Breast epithelium (tissue), 4 donors: Measurements from ENCODE around the gene UBAC2. TPM values are rescaled to one million over a fixed set of nuclear protein-coding genes. Genes with fewer than 3 reads are reported as not detected.
A peak's percentile ranks its signal among the peaks of the same experiment; 100 is the strongest.

Source experiments
- DNase-seq, 2 donors: peaks; one replicate each; pipeline ENCODE4 v3.0.0-alpha.2; 2019; ENCODE audit warnings: low spot score in 2 of 2
- H3K27ac ChIP-seq, 2 donors: fragments of 200-600 bp; sonication (generic) in 1 of 2; one replicate each; pipeline ENCODE4 v1.5.1; 2016 to 2019; ENCODE audit warnings: mild to moderate bottlenecking in 1 of 2
- H3K27me3 ChIP-seq, 2 donors: fragments of 200-600 bp; sonication (generic) in 1 of 2; one replicate each; pipeline versions ENCODE4 v1.5.1 to v1.6.0; 2017 to 2019; ENCODE audit warnings: control low read depth in 1 of 2, mild to moderate bottlenecking in 1 of 2
- H3K36me3 ChIP-seq: fragments of 200-600 bp; one replicate; pipeline ENCODE4 v1.5.1; 2019
- H3K4me1 ChIP-seq, 2 donors: fragments of 200-600 bp; sonication (generic); one replicate each; pipeline ENCODE4 v1.5.1; 2016 to 2019; ENCODE audit warnings: control low read depth in 1 of 2
- H3K4me3 ChIP-seq, 3 donors: fragments of 200-600 bp; sonication (generic); 1 replicate in 2 of 3; 2 replicates in 1 of 3; pipeline ENCODE4 v1.5.1; 2016 to 2019; ENCODE audit warnings: mild to moderate bottlenecking in 3 of 3, moderate library complexity in 2 of 3
- H3K9me3 ChIP-seq, 2 donors: fragments of 200-600 bp; sonication (generic) in 1 of 2; one replicate each; pipeline ENCODE4 v1.5.1; 2016 to 2019; ENCODE audit warnings: control low read depth in 1 of 2
- CTCF ChIP-seq, 3 donors: fragments of 450-650 bp; IDR thresholded peaks; one replicate each; pipeline ENCODE4 v1.5.1; 2016 to 2017; ENCODE audit warnings: antibody characterized with exemption in 3 of 3, mild to moderate bottlenecking in 3 of 3, moderate library complexity in 3 of 3
- POLR2A ChIP-seq: fragments of 450-650 bp; IDR thresholded peaks from one replicate; pipeline ENCODE4 v1.6.1; 2016; ENCODE audit warnings: antibody characterized with exemption, mild to moderate bottlenecking, moderate library complexity
- POLR2AphosphoS5 ChIP-seq, 3 donors: sonication (generic); formaldehyde crosslinking; IDR thresholded peaks; one replicate each; pipeline ENCODE4 v1.6.1; 2017; ENCODE audit warnings: antibody characterized with exemption in 3 of 3
- intact Hi-C: fragments of 100-400 bp; cut with DNase I; formaldehyde crosslinking; loops from one replicate; pipeline ENCODE4 v1.15.1; 2023; ENCODE audit warnings: low total_unique reads
- total RNA-seq, 3 donors: library from RNA; depleted of rRNA; stranded (reverse); fragments of >200 nt; gene quantifications; one replicate each; pipeline ENCODE4 v1.1.0, GENCODE V29; 2016

UBAC2 gene
- total RNA-seq, 3 donors from 2014 or later, result 64.6 to 72.8 (median 65.1) TPM

GRCh38 chr13:99432609-99433542 is 232.2 kb downstream of the UBAC2 start:
- Histone ChIP-seq H3K36me3 (no peaks in the 10 kb centered on the region), H3K27ac (peak overlapping the region in 1 of 2 donors; percentile 32), H3K4me1 (no peaks in the 10 kb centered on the region), H3K4me3 (peak overlapping the region in 2 of 3 donors; percentile 26 to 57), H3K27me3 (no peaks in the 10 kb centered on the region), H3K9me3 (no peaks in the 10 kb centered on the region)
- TF ChIP-seq CTCF (IDR thresholded peaks at IDR 0.05) (no peak), POLR2AphosphoS5 (IDR thresholded peaks at IDR 0.05) (peak in 1 of 3 donors; percentile 43), POLR2A (no peak)
- intact Hi-C loops, result loop anchor here (10.0 kb wide), 1 partner anchor 258 kb away; no protein-coding TSS in a partner anchor
- peak in 1 of 2 donors; percentile 38 for DNase-seq

- no peak overlapping the region for H3K4me3 ChIP-seq
- no peaks in the 10 kb centered on the region for H3K36me3 ChIP-seq
- no peak for DNase-seq
- H3K4me1 ChIP-seq, result no peaks in the 10 kb centered on the region
- no peak overlapping the region for H3K27ac ChIP-seq
- intact Hi-C loops, result loop anchor here (10.0 kb wide), 1 partner anchor 259 kb away; no protein-coding TSS in a partner anchor
- no peaks in the 10 kb centered on the region for H3K27me3 ChIP-seq
- TF ChIP-seq POLR2AphosphoS5 (IDR thresholded peaks at IDR 0.05), result no peak
- TF ChIP-seq CTCF (IDR thresholded peaks at IDR 0.05), result no peak
- no peak for TF ChIP-seq POLR2A
- H3K9me3 ChIP-seq, result no peaks in the 10 kb centered on the region
Measured at GRCh38 chr13:99433543-99434075, 233.0 kb downstream of the UBAC2 start.

- intact Hi-C loops, result loop anchor here (10.0 kb wide), 1 partner anchor 260 kb away; no protein-coding TSS in a partner anchor
- no peaks in the 10 kb centered on the region for H3K9me3 ChIP-seq
- H3K36me3 ChIP-seq, result no peaks in the 10 kb centered on the region
- no peak overlapping the region for H3K27ac ChIP-seq
- no peak for DNase-seq
- no peak for TF ChIP-seq POLR2A
- no peak for TF ChIP-seq POLR2AphosphoS5 (IDR thresholded peaks at IDR 0.05)
- H3K27me3 ChIP-seq, result no peaks in the 10 kb centered on the region
- H3K4me3 ChIP-seq, result no peak overlapping the region
- H3K4me1 ChIP-seq, result no peaks in the 10 kb centered on the region
Measured at GRCh38 chr13:99434258-99434788, 233.7 kb downstream of the UBAC2 start.

GRCh38 chr13:99435116-99435515 is 234.5 kb downstream of the UBAC2 start:
- Histone ChIP-seq H3K4me1 (no peaks in the 10 kb centered on the region), H3K9me3 (no peaks in the 10 kb centered on the region), H3K27me3 (no peaks in the 10 kb centered on the region), H3K27ac (no peak overlapping the region), H3K36me3 (no peaks in the 10 kb centered on the region), H3K4me3 (no peak overlapping the region)
- no peak for TF ChIP-seq POLR2A
- TF ChIP-seq POLR2AphosphoS5 (IDR thresholded peaks at IDR 0.05), result no peak
- no peak for TF ChIP-seq CTCF (IDR thresholded peaks at IDR 0.05)
- no peak for DNase-seq
- intact Hi-C loops, result loop anchor here (10.0 kb wide), 1 partner anchor 260 kb away; no protein-coding TSS in a partner anchor

GRCh38 chr13:99435998-99436397 is 235.3 kb downstream of the UBAC2 start:
- H3K9me3 ChIP-seq, result no peaks in the 10 kb centered on the region
- H3K4me1 ChIP-seq, result no peaks in the 10 kb centered on the region
- DNase-seq, result no peak
- no peaks in the 10 kb centered on the region for H3K36me3 ChIP-seq
- no peak overlapping the region for H3K4me3 ChIP-seq
- no peaks in the 10 kb centered on the region for H3K27me3 ChIP-seq
- no peak overlapping the region for H3K27ac ChIP-seq
- intact Hi-C loops, result loop anchor here (10.0 kb wide), 1 partner anchor 261 kb away; no protein-coding TSS in a partner anchor
- TF ChIP-seq POLR2AphosphoS5 (IDR thresholded peaks at IDR 0.05) (no peak), CTCF (IDR thresholded peaks at IDR 0.05) (no peak), POLR2A (no peak)

Other genes with a start within 250 kb of the UBAC2 start
- gene DOCK9, start 222.8 kb upstream of the UBAC2 start, total RNA-seq, result 100 to 1,000 TPM in 1 of 3 donors, 10 to 100 TPM in 2; 85.5 to 155 (median 92.2) TPM
- gene GPR18, start 57.5 kb downstream of the UBAC2 start, total RNA-seq, result under 1 TPM in 1 of 3 donors, not detected in 2; 0.32 TPM
- gene GPR183, start 106.5 kb downstream of the UBAC2 start, total RNA-seq, result 10 to 100 TPM; 10.2 to 30.1 (median 21.4) TPM